ENCODE measurements around the gene MDK.

GRCh38 chr11:46333394-46333947 lies 48.0 kb upstream of the MDK start:
- TF ChIP-seq, protein P1, sequence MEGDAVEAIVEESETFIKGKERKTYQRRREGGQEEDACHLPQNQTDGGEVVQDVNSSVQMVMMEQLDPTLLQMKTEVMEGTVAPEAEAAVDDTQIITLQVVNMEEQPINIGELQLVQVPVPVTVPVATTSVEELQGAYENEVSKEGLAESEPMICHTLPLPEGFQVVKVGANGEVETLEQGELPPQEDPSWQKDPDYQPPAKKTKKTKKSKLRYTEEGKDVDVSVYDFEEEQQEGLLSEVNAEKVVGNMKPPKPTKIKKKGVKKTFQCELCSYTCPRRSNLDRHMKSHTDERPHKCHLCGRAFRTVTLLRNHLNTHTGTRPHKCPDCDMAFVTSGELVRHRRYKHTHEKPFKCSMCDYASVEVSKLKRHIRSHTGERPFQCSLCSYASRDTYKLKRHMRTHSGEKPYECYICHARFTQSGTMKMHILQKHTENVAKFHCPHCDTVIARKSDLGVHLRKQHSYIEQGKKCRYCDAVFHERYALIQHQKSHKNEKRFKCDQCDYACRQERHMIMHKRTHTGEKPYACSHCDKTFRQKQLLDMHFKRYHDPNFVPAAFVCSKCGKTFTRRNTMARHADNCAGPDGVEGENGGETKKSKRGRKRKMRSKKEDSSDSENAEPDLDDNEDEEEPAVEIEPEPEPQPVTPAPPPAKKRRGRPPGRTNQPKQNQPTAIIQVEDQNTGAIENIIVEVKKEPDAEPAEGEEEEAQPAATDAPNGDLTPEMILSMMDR (IDR thresholded peaks at IDR 0.05), result no peak
- TF ChIP-seq POLR2AphosphoS5 (IDR thresholded peaks at IDR 0.05), result no peak
- TF ChIP-seq EP300 (IDR thresholded peaks at IDR 0.05), result no peak
- no peak for TF ChIP-seq POLR2A (IDR thresholded peaks at IDR 0.05)

Data from stomach (tissue), 4 donors.